A673 (cell line): Measurements from ENCODE around the gene EMC7. TPM values are rescaled to one million over a fixed set of nuclear protein-coding genes. Genes with fewer than 3 reads are reported as not detected.

Experiments
- BruUV-seq: library from RNA; stranded (reverse); fragments of 400-500 nt; replicated peaks from 2 replicates; lab custom pipeline; 2021; lab: Mats Ljungman, UMichigan
- CTCF ChIA-PET: fragments of 300-600 bp; sonication (Branson Sonifier 250); formaldehyde crosslinking; loops from one replicate; lab custom pipeline; 2022; ENCODE audit warnings: antibody characterized with exemption; lab: Charles Lee
- POLR2A ChIA-PET: fragments of 300-600 bp; sonication (Branson Sonifier 250); formaldehyde crosslinking; loops from one replicate; lab custom pipeline; 2022; ENCODE audit warnings: antibody characterized with exemption; ENCODE audit not compliant: low non-redundant PET; lab: Charles Lee
- DNase-seq: peaks from one replicate; pipeline ENCODE4 v3.0.0-alpha.2; 2015; ENCODE audit warnings: low spot score
- H3K27ac ChIP-seq: fragments of 200-600 bp; sonication (generic); 2 replicates; pipeline ENCODE4 v1.5.1; 2016; ENCODE audit warnings: mixed run types, low read depth, mild to moderate bottlenecking, mixed read lengths, antibody characterized with exemption, low read length; ENCODE audit not compliant: poor library complexity, severe bottlenecking
- H3K27me3 ChIP-seq: fragments of 200-600 bp; sonication (generic); replicated peaks from 2 replicates; pipeline ENCODE4 v1.6.1; 2017; ENCODE audit warnings: mixed run types, low read depth, mild to moderate bottlenecking, mixed read lengths, antibody characterized with exemption, low read length; ENCODE audit not compliant: insufficient read depth, poor library complexity
- H3K36me3 ChIP-seq: fragments of 200-600 bp; sonication (generic); 2 replicates; pipeline ENCODE4 v1.6.1; 2016; ENCODE audit warnings: mixed run types, mild to moderate bottlenecking, mixed read lengths, antibody characterized with exemption, low read length; ENCODE audit not compliant: insufficient read depth, poor library complexity, severe bottlenecking
- H3K4me1 ChIP-seq: fragments of 200-600 bp; sonication (generic); 2 replicates; pipeline ENCODE4 v1.6.1; 2017; ENCODE audit warnings: mixed run types, mild to moderate bottlenecking, mixed read lengths, antibody characterized with exemption, low read length; ENCODE audit not compliant: insufficient read depth, poor library complexity, severe bottlenecking
- H3K4me3 ChIP-seq: fragments of 200-600 bp; sonication (generic); 2 replicates; pipeline ENCODE4 v1.5.1; 2016; ENCODE audit warnings: low read depth, mixed run types, mild to moderate bottlenecking, mixed read lengths, low read length; ENCODE audit not compliant: poor library complexity, severe bottlenecking
- H3K9me3 ChIP-seq: fragments of 200-600 bp; sonication (generic); 2 replicates; pipeline ENCODE4 v1.6.1; 2016; ENCODE audit warnings: mixed run types, low read depth, mild to moderate bottlenecking, mixed read lengths, antibody characterized with exemption, low read length; ENCODE audit not compliant: poor library complexity, severe bottlenecking
- EZH2 ChIP-seq: fragments of 200-600 bp; sonication (generic); IDR thresholded peaks from 2 replicates; pipeline ENCODE4 v1.6.1; 2017; ENCODE audit warnings: borderline replicate concordance, low read depth, mild to moderate bottlenecking, mixed read lengths, antibody characterized with exemption, low read length; ENCODE audit not compliant: poor library complexity, severe bottlenecking
- intact Hi-C: fragments of 100-400 bp; cut with micrococcal nuclease; formaldehyde crosslinking; loops from one replicate; pipeline ENCODE4 v1.10.0; 2022; ENCODE audit not compliant: unreplicated experiment
- total RNA-seq: library from RNA; stranded (reverse); gene quantifications from 2 replicates; pipeline ENCODE4 v1.2.3, GENCODE V29; 2021
- TF ChIP-seq, protein P1 (sequence below): fragments of 300-800, 200-600 bp; sonication (generic); conservative IDR thresholded peaks from 2 replicates; pipeline ENCODE4 v1.5.1; 2017; ENCODE audit warnings: low read depth, mild to moderate bottlenecking, antibody characterized with exemption, low read length, moderate library complexity, mixed read lengths

Gene EMC7
- total RNA-seq, 1 experiment from 2014 or later: 81.2 TPM

DNA sequence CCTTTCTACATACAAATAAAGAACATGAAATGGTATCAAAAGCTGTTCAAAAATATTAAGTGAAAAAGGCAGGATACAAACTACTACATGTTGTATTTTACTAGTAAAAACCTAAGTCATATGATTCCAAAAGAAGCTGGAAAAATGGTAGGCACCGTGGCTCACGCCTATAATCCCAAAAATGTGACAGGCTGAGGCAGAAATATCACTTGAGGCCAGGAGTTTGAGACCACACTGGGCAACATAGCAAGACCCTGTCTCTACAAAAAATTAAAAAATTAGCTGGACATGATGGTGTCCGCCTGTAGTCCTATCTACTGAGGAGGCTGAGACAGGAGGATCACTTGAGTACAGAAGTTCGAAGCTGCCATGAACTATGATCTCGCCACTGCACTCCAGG, 1.7 kb downstream of the EMC7 start:
- Histone ChIP-seq H3K4me3 (no peak overlapping the region), H3K36me3 (peaks cover 6% of the 10 kb centered on the region), H3K4me1 (peaks cover 7% of the 10 kb centered on the region), H3K27me3 (no peaks in the 10 kb centered on the region), H3K27ac (no peak overlapping the region), H3K9me3 (no peaks in the 10 kb centered on the region)
- intact Hi-C loops: loop anchor here (2.0 to 10.0 kb wide), 2 partner anchors 125 to 265 kb away; partner anchors contain the start of genes EMC4 and LPCAT4
- POLR2A ChIA-PET: no interaction called here
- DNase-seq: no peak
- TF ChIP-seq, protein P1, sequence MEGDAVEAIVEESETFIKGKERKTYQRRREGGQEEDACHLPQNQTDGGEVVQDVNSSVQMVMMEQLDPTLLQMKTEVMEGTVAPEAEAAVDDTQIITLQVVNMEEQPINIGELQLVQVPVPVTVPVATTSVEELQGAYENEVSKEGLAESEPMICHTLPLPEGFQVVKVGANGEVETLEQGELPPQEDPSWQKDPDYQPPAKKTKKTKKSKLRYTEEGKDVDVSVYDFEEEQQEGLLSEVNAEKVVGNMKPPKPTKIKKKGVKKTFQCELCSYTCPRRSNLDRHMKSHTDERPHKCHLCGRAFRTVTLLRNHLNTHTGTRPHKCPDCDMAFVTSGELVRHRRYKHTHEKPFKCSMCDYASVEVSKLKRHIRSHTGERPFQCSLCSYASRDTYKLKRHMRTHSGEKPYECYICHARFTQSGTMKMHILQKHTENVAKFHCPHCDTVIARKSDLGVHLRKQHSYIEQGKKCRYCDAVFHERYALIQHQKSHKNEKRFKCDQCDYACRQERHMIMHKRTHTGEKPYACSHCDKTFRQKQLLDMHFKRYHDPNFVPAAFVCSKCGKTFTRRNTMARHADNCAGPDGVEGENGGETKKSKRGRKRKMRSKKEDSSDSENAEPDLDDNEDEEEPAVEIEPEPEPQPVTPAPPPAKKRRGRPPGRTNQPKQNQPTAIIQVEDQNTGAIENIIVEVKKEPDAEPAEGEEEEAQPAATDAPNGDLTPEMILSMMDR: no peak
- no peak for TF ChIP-seq EZH2
- BruUV-seq: no TSS peak
- CTCF ChIA-PET: no interaction called here

DNA sequence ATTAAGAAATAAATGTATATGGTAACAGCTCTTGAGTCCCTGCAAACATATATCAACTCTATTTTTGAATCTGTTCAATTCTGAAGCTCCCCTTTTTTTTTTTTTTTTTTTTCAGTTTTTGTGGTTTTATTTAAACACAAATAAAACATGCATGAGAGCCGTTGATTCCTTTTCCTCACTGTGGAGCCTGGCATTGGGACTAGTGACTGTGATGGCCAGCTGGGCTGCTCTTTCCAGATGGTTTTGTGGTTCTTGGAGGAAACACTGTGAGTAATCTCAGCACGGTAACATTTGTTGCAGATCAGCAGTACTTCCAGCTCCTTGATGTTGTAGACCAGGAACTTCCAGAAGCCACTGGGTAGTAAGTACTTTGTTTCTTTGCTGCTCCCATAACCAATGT, 15.9 kb downstream of the EMC7 start:
- CTCF ChIA-PET: no interaction called here
- H3K9me3 ChIP-seq: no peaks in the 10 kb centered on the region
- POLR2A ChIA-PET: interaction anchor here (0.6 to 0.7 kb wide), 2 partner anchors 31 to 157 kb away, joined by 14 to 23 read pairs; no protein-coding TSS in a partner anchor
- no peak overlapping the region for H3K4me3 ChIP-seq
- H3K36me3 ChIP-seq: peaks cover 19% of the 10 kb centered on the region
- TF ChIP-seq, protein P1: no peak
- no peak for TF ChIP-seq EZH2
- no TSS peak for BruUV-seq
- H3K27ac ChIP-seq: no peak overlapping the region
- no peak for DNase-seq
- no peaks in the 10 kb centered on the region for H3K4me1 ChIP-seq
- intact Hi-C loops: no loop called here
- no peaks in the 10 kb centered on the region for H3K27me3 ChIP-seq

DNA sequence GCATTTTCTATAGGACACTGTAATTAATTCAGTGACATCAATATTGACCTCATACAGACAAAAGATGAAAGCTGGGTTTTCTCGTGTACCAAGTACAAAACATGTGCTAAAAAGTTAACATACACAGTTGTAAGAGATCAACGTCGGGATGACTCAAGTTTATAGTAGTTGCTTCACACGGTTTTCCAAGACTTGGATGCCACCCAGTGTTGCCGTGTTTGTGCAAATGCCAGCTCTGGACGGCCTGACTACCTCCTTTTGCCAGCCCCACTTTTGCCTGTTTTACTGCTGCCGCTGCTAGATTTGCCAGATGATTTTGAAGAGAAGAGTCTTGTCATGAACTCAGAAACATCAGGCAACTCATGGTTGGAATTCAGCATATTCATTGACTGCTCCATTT, 17.6 kb downstream of the EMC7 start:
- no peak for TF ChIP-seq EZH2
- TF ChIP-seq, protein P1: no peak
- no peak overlapping the region for H3K27ac ChIP-seq
- CTCF ChIA-PET: no interaction called here
- intact Hi-C loops: no loop called here
- no peak overlapping the region for H3K4me3 ChIP-seq
- no peak for DNase-seq
- no peaks in the 10 kb centered on the region for H3K9me3 ChIP-seq
- H3K27me3 ChIP-seq: no peaks in the 10 kb centered on the region
- TSS peak; percentile 68 for BruUV-seq
- POLR2A ChIA-PET: no interaction called here
- peaks cover 15% of the 10 kb centered on the region for H3K36me3 ChIP-seq
- H3K4me1 ChIP-seq: no peaks in the 10 kb centered on the region
